Liver (tissue), 9 donors: ENCODE data around the gene MAP1LC3B2. TPM values are rescaled to one million over a fixed set of nuclear protein-coding genes. Genes with fewer than 3 reads are reported as not detected.

Source experiments
- DNase-seq: peaks from one replicate; pipeline ENCODE4 v3.0.0-alpha.2; 2017; ENCODE audit warnings: low spot score
- H3K27ac ChIP-seq, 2 donors: one replicate each; pipeline ENCODE4 v1.7.0; 2013; ENCODE audit warnings: inconsistent platforms in 2 of 2, low read length in 2 of 2, control low read depth in 1 of 2, low read depth in 1 of 2, mild to moderate bottlenecking in 1 of 2
- H3K27me3 ChIP-seq, 4 donors: one replicate each; pipeline versions ENCODE4 v1.6.1 to v1.7.0; 2013; ENCODE audit warnings: low read length in 3 of 4, inconsistent platforms in 1 of 4, mild to moderate bottlenecking in 1 of 4, moderate library complexity in 1 of 4; ENCODE audit not compliant: control insufficient read depth in 4 of 4, insufficient read depth in 4 of 4
- H3K36me3 ChIP-seq, 4 donors: one replicate each; pipeline versions ENCODE4 v1.6.1 to v1.7.0; 2013; ENCODE audit warnings: low read length in 3 of 4, mild to moderate bottlenecking in 3 of 4, low read depth in 1 of 4, moderate library complexity in 1 of 4; ENCODE audit not compliant: control insufficient read depth in 4 of 4, insufficient read depth in 3 of 4
- H3K4me1 ChIP-seq, 4 donors: one replicate each; pipeline versions ENCODE4 v1.6.1 to v1.7.0; 2013; ENCODE audit warnings: low read length in 3 of 4, mild to moderate bottlenecking in 3 of 4, moderate library complexity in 1 of 4; ENCODE audit not compliant: control insufficient read depth in 4 of 4, insufficient read depth in 4 of 4
- H3K4me3 ChIP-seq, 3 donors: one replicate each; pipeline versions ENCODE4 v1.6.1 to v1.7.0; 2013; ENCODE audit warnings: low read length in 3 of 3, control low read depth in 1 of 3, low read depth in 1 of 3, mild to moderate bottlenecking in 1 of 3
- H3K9ac ChIP-seq, 2 donors: one replicate each; pipeline ENCODE4 v1.7.0; 2013; ENCODE audit warnings: low read length in 2 of 2, mild to moderate bottlenecking in 2 of 2, moderate library complexity in 2 of 2, control low read depth in 1 of 2, low read depth in 1 of 2
- H3K9me3 ChIP-seq, 4 donors: one replicate each; pipeline versions ENCODE4 v1.6.1 to v1.7.0; 2013; ENCODE audit warnings: low read length in 3 of 4; ENCODE audit not compliant: control insufficient read depth in 4 of 4
- EGR1 ChIP-seq, 2 donors: IDR thresholded peaks; 2 replicates each; pipeline ENCODE4 v1.6.1; 2016 to 2018; ENCODE audit warnings: antibody characterized with exemption in 2 of 2, low read depth in 2 of 2
- FOXA1 ChIP-seq: IDR thresholded peaks from 2 replicates; pipeline ENCODE4 v1.6.1; 2016; ENCODE audit warnings: antibody characterized with exemption
- FOXA2 ChIP-seq: IDR thresholded peaks from 2 replicates; pipeline ENCODE4 v1.6.1; 2016; ENCODE audit warnings: antibody characterized with exemption
- GABPA ChIP-seq, 2 donors: IDR thresholded peaks in 1 of 2; conservative IDR thresholded peaks in 1 of 2; 2 replicates each; pipeline ENCODE4 v1.6.1; 2016; ENCODE audit warnings: antibody characterized with exemption in 2 of 2, mild to moderate bottlenecking in 1 of 2, moderate library complexity in 1 of 2
- HNF4A ChIP-seq, 2 donors: conservative IDR thresholded peaks; 2 replicates each; pipeline ENCODE4 v1.6.1; 2016; ENCODE audit warnings: antibody characterized with exemption in 2 of 2, mild to moderate bottlenecking in 2 of 2
- HNF4G ChIP-seq: IDR thresholded peaks from 2 replicates; pipeline ENCODE4 v1.6.1; 2016; ENCODE audit warnings: antibody characterized with exemption
- JUND ChIP-seq, 2 donors: IDR thresholded peaks; 2 replicates each; pipeline ENCODE4 v1.6.1; 2016; ENCODE audit warnings: antibody characterized with exemption in 2 of 2
- NR2F2 ChIP-seq: IDR thresholded peaks from 2 replicates; pipeline ENCODE4 v1.6.1; 2016; ENCODE audit warnings: antibody characterized with exemption
- RAD21 ChIP-seq, 2 donors: IDR thresholded peaks; 2 replicates each; pipeline ENCODE4 v1.6.1; 2016; ENCODE audit warnings: antibody characterized with exemption in 2 of 2, mild to moderate bottlenecking in 2 of 2
- RXRA ChIP-seq, 2 donors: IDR thresholded peaks; 2 replicates each; pipeline ENCODE4 v1.6.1; 2017 to 2018; ENCODE audit warnings: antibody characterized with exemption in 2 of 2, mild to moderate bottlenecking in 1 of 2
- WGBS: extraction: QIAGEN DNeasy Blood & Tissue Kit; methylation state at CpG from one replicate; pipeline ENCODE4 v1.1.7; 2013; 5-methylcytosine and 5-hydroxymethylcytosine counted together
- polyA plus RNA-seq, 2 donors: library from polyadenylated mRNA; stranded (reverse) in 1 of 2; unstranded in 1 of 2; fragments of 200-250 nt in 1 of 2; fragments of >200 nt in 1 of 2; fragmentation: Nextera tagmentation in 1 of 2; extraction: Ambion mirVana in 1 of 2; gene quantifications; one replicate each; pipeline versions ENCODE4 v1.2.1 to v1.2.3, GENCODE V29; 2013 to 2015
- total RNA-seq, 2 donors: library from RNA; depleted of rRNA; stranded (reverse); fragments of >200 nt; gene quantifications; one replicate each; pipeline ENCODE4 v1.2.3, GENCODE V29; 2014
- TF ChIP-seq, protein P1 (sequence below): IDR thresholded peaks from 2 replicates; pipeline ENCODE4 v1.6.1; 2016; ENCODE audit warnings: antibody characterized with exemption, mild to moderate bottlenecking
- TF ChIP-seq, protein P2 (sequence below): IDR thresholded peaks from 2 replicates; pipeline ENCODE4 v1.6.1; 2016; ENCODE audit warnings: antibody characterized with exemption
- TF ChIP-seq, protein P3 (sequence below): fragments of 150-350 bp; IDR thresholded peaks from 2 replicates; pipeline ENCODE4 v1.5.1; 2017; ENCODE audit warnings: improper control_type of control experiment, low read depth, low read length; ENCODE audit not compliant: missing input control
- TF ChIP-seq, protein P4 (sequence below): IDR thresholded peaks from 2 replicates; pipeline ENCODE4 v1.6.1; 2016; ENCODE audit warnings: antibody characterized with exemption
- TF ChIP-seq, protein P5 (sequence below): IDR thresholded peaks from 2 replicates; pipeline ENCODE4 v1.6.1; 2016; ENCODE audit warnings: antibody characterized with exemption
- donor health status: healthy.
- donor health status: healthy.
- donor health status: healthy.
- donor health status: healthy.
- donor health status: healthy.

MAP1LC3B2 gene
- total and polyA plus RNA-seq, 4 donors, result 1.3 to 7.7 TPM; not detected in 2

DNA sequence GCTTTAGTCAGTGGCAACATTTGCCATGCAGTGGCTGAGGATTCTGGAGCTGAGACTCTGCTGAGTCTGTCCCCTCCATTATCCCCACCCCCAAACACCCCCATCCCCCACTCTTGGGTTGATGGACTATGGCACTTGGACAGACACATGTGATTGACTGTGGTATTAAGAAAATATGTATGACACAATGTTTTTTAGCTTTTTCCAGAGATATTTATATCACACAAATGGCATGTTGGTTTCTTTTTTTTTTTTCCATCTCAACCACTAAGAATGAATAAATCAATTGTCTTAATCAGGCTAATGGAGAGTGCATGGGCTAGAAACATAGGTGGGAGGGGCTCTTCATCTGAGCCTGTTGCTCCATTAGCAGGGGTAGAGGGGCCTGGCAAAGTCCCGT lies 30.7 kb upstream of the MAP1LC3B2 start (continued):
- TF ChIP-seq, protein P1, sequence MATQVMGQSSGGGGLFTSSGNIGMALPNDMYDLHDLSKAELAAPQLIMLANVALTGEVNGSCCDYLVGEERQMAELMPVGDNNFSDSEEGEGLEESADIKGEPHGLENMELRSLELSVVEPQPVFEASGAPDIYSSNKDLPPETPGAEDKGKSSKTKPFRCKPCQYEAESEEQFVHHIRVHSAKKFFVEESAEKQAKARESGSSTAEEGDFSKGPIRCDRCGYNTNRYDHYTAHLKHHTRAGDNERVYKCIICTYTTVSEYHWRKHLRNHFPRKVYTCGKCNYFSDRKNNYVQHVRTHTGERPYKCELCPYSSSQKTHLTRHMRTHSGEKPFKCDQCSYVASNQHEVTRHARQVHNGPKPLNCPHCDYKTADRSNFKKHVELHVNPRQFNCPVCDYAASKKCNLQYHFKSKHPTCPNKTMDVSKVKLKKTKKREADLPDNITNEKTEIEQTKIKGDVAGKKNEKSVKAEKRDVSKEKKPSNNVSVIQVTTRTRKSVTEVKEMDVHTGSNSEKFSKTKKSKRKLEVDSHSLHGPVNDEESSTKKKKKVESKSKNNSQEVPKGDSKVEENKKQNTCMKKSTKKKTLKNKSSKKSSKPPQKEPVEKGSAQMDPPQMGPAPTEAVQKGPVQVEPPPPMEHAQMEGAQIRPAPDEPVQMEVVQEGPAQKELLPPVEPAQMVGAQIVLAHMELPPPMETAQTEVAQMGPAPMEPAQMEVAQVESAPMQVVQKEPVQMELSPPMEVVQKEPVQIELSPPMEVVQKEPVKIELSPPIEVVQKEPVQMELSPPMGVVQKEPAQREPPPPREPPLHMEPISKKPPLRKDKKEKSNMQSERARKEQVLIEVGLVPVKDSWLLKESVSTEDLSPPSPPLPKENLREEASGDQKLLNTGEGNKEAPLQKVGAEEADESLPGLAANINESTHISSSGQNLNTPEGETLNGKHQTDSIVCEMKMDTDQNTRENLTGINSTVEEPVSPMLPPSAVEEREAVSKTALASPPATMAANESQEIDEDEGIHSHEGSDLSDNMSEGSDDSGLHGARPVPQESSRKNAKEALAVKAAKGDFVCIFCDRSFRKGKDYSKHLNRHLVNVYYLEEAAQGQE, result no peak

DNA sequence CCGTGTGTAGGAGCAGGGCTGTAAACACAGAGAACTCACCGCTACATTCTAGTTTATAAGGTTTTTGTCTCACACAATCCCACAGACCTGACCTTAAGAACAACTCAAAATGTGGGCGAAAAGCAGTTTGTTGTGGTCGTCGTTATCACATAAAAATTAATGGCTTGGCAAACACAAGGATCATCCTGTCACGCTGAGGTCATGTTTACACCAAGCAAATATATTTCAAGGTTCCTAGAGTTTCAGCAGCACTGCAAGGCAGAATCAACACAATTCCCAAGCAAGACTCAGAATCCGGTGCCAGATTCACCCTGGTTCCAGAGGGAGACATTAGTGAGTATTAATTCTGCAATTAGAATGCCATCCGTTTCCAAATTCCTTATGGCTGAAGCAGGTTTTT lies 30.1 kb upstream of the MAP1LC3B2 start:
- Histone ChIP-seq H3K4me1 (peaks cover 5 to 24% (median 16%) of the 10 kb centered on the region in 4 donors), H3K9ac (no peak overlapping the region), H3K4me3 (no peak overlapping the region), H3K27me3 (no peaks in the 10 kb centered on the region), H3K36me3 (no peaks in the 10 kb centered on the region), H3K27ac (no peak overlapping the region), H3K9me3 (no peaks in the 10 kb centered on the region)
- WGBS, result 35% methylated on average over 8 of the region's 8 CpGs
- TF ChIP-seq, protein P2, sequence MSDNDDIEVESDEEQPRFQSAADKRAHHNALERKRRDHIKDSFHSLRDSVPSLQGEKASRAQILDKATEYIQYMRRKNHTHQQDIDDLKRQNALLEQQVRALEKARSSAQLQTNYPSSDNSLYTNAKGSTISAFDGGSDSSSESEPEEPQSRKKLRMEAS, result no peak
- TF ChIP-seq RXRA (IDR thresholded peaks at IDR 0.05), result no peak
- TF ChIP-seq, protein P3, sequence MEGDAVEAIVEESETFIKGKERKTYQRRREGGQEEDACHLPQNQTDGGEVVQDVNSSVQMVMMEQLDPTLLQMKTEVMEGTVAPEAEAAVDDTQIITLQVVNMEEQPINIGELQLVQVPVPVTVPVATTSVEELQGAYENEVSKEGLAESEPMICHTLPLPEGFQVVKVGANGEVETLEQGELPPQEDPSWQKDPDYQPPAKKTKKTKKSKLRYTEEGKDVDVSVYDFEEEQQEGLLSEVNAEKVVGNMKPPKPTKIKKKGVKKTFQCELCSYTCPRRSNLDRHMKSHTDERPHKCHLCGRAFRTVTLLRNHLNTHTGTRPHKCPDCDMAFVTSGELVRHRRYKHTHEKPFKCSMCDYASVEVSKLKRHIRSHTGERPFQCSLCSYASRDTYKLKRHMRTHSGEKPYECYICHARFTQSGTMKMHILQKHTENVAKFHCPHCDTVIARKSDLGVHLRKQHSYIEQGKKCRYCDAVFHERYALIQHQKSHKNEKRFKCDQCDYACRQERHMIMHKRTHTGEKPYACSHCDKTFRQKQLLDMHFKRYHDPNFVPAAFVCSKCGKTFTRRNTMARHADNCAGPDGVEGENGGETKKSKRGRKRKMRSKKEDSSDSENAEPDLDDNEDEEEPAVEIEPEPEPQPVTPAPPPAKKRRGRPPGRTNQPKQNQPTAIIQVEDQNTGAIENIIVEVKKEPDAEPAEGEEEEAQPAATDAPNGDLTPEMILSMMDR, result no peak
- TF ChIP-seq HNF4G, result no peak
- no peak for TF ChIP-seq FOXA2
- TF ChIP-seq EGR1 (IDR thresholded peaks at IDR 0.05; ENCODE audit: low read depth in 2 of 2), result no peak
- TF ChIP-seq GABPA (IDR thresholded peaks at IDR 0.05 in 1 of 2, conservative IDR thresholded peaks at IDR 0.05 in 1 of 2), result no peak
- no peak for TF ChIP-seq HNF4A (conservative IDR thresholded peaks at IDR 0.05)
- TF ChIP-seq, protein P4, sequence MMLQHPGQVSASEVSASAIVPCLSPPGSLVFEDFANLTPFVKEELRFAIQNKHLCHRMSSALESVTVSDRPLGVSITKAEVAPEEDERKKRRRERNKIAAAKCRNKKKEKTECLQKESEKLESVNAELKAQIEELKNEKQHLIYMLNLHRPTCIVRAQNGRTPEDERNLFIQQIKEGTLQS, result no peak
- no peak for TF ChIP-seq RAD21 (IDR thresholded peaks at IDR 0.05)
- TF ChIP-seq, protein P1, result no peak
- TF ChIP-seq FOXA1, result no peak
- TF ChIP-seq, protein P5, sequence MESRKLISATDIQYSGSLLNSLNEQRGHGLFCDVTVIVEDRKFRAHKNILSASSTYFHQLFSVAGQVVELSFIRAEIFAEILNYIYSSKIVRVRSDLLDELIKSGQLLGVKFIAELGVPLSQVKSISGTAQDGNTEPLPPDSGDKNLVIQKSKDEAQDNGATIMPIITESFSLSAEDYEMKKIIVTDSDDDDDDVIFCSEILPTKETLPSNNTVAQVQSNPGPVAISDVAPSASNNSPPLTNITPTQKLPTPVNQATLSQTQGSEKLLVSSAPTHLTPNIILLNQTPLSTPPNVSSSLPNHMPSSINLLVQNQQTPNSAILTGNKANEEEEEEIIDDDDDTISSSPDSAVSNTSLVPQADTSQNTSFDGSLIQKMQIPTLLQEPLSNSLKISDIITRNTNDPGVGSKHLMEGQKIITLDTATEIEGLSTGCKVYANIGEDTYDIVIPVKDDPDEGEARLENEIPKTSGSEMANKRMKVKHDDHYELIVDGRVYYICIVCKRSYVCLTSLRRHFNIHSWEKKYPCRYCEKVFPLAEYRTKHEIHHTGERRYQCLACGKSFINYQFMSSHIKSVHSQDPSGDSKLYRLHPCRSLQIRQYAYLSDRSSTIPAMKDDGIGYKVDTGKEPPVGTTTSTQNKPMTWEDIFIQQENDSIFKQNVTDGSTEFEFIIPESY, result no peak
- no peak for TF ChIP-seq JUND (IDR thresholded peaks at IDR 0.05)
- no peak for TF ChIP-seq NR2F2
- DNase-seq, result no peak
